Measurements from ENCODE around the gene BMPR1A. TPM values are rescaled to one million over a fixed set of nuclear protein-coding genes. Genes with fewer than 3 reads are reported as not detected.
"Not testable (repeated sequence)": the region's sequence is repeated elsewhere in the genome, so short reads cannot be mapped to it uniquely, and the experiment has no call there.

BMPR1A gene
- total RNA-seq, 1 experiment from 2014 or later: 53.4 TPM

- Histone ChIP-seq H3K9me3 (replicated peaks) (0 out of 2 replicates have a peak, but pooled peaks cover 2% of the 10 kb centered on the region), H3K36me3 (no peaks in the 10 kb centered on the region), H3K27me3 (replicated peaks) (no peaks in the 10 kb centered on the region), H3K4me1 (replicated peaks) (no peaks in the 10 kb centered on the region), H3K4me3 (no peak overlapping the region), H3K27ac (no peak overlapping the region)
- no peak for DNase-seq (ENCODE audit: low read depth in 1 of 2, low spot score in 2 of 2)
Observed at GRCh38 chr10:86718556-86718955, 37.9 kb upstream of the BMPR1A start.

- H3K27me3 ChIP-seq (replicated peaks): no peaks in the 10 kb centered on the region
- no peaks in the 10 kb centered on the region for H3K9me3 ChIP-seq (replicated peaks)
- H3K36me3 ChIP-seq: no peaks in the 10 kb centered on the region
- H3K4me1 ChIP-seq (replicated peaks): no peaks in the 10 kb centered on the region
- no peak overlapping the region for H3K27ac ChIP-seq
- no peak overlapping the region for H3K4me3 ChIP-seq
- no peak for DNase-seq (ENCODE audit: low read depth in 1 of 2, low spot score in 2 of 2)
Observed at GRCh38 chr10:86721232-86721631, 35.2 kb upstream of the BMPR1A start.

- no peaks in the 10 kb centered on the region for H3K27me3 ChIP-seq (replicated peaks)
- H3K4me3 ChIP-seq: no peak overlapping the region
- DNase-seq (ENCODE audit: low read depth in 1 of 2, low spot score in 2 of 2): no peak
- H3K27ac ChIP-seq: no peak overlapping the region
- H3K4me1 ChIP-seq (replicated peaks): no peaks in the 10 kb centered on the region
- H3K36me3 ChIP-seq: no peaks in the 10 kb centered on the region
- H3K9me3 ChIP-seq (replicated peaks): no peaks in the 10 kb centered on the region
Observed at GRCh38 chr10:86723009-86723408, 33.4 kb upstream of the BMPR1A start.

GRCh38 chr10:86724445-86724844 lies 32.0 kb upstream of the BMPR1A start:
- Histone ChIP-seq H3K27me3 (replicated peaks) (no peaks in the 10 kb centered on the region), H3K36me3 (no peaks in the 10 kb centered on the region), H3K4me3 (no peak overlapping the region), H3K4me1 (replicated peaks) (no peaks in the 10 kb centered on the region), H3K27ac (no peak overlapping the region), H3K9me3 (replicated peaks) (no peaks in the 10 kb centered on the region)
- no peak for DNase-seq (ENCODE audit: low read depth in 1 of 2, low spot score in 2 of 2)

GRCh38 chr10:86725980-86726676 lies 30.3 kb upstream of the BMPR1A start:
- Histone ChIP-seq H3K36me3 (no peaks in the 10 kb centered on the region), H3K4me3 (no peak overlapping the region), H3K9me3 (replicated peaks) (no peaks in the 10 kb centered on the region), H3K4me1 (replicated peaks) (no peaks in the 10 kb centered on the region), H3K27me3 (replicated peaks) (no peaks in the 10 kb centered on the region), H3K27ac (no peak overlapping the region)
- no peak for DNase-seq (ENCODE audit: low read depth in 1 of 2, low spot score in 2 of 2)

GRCh38 chr10:86726677-86726999 lies 29.8 kb upstream of the BMPR1A start:
- no peaks in the 10 kb centered on the region for H3K27me3 ChIP-seq (replicated peaks)
- no peak overlapping the region for H3K4me3 ChIP-seq

GRCh38 chr10:86727470-86727869 lies 28.9 kb upstream of the BMPR1A start:
- Histone ChIP-seq H3K36me3 (no peaks in the 10 kb centered on the region), H3K27me3 (replicated peaks) (no peaks in the 10 kb centered on the region), H3K4me3 (no peak overlapping the region), H3K9me3 (replicated peaks) (no peaks in the 10 kb centered on the region), H3K4me1 (replicated peaks) (no peaks in the 10 kb centered on the region), H3K27ac (no peak overlapping the region)
- no peak for DNase-seq (ENCODE audit: low read depth in 1 of 2, low spot score in 2 of 2)

More at GRCh38 chr10:86726677-86726999, 29.8 kb upstream of the BMPR1A start:
- no peak for DNase-seq (ENCODE audit: low read depth in 1 of 2, low spot score in 2 of 2)
- Histone ChIP-seq H3K4me1 (replicated peaks) (no peaks in the 10 kb centered on the region), H3K9me3 (replicated peaks) (no peaks in the 10 kb centered on the region), H3K36me3 (no peaks in the 10 kb centered on the region), H3K27ac (no peak overlapping the region)

- H3K36me3 ChIP-seq: no peaks in the 10 kb centered on the region
- no peaks in the 10 kb centered on the region for H3K4me1 ChIP-seq (replicated peaks)
- H3K9me3 ChIP-seq (replicated peaks): no peaks in the 10 kb centered on the region
- no peak overlapping the region for H3K27ac ChIP-seq
- no peak for DNase-seq (ENCODE audit: low read depth in 1 of 2, low spot score in 2 of 2)
- no peaks in the 10 kb centered on the region for H3K27me3 ChIP-seq (replicated peaks)
- H3K4me3 ChIP-seq: no peak overlapping the region
Observed at GRCh38 chr10:86728056-86728455, 28.4 kb upstream of the BMPR1A start.

- Histone ChIP-seq H3K27me3 (replicated peaks) (no peaks in the 10 kb centered on the region), H3K27ac (no peak overlapping the region), H3K4me1 (replicated peaks) (no peaks in the 10 kb centered on the region), H3K36me3 (no peaks in the 10 kb centered on the region), H3K4me3 (no peak overlapping the region), H3K9me3 (replicated peaks) (no peaks in the 10 kb centered on the region)
- DNase-seq (ENCODE audit: low read depth in 1 of 2, low spot score in 2 of 2): no peak
Observed at GRCh38 chr10:86729677-86730076, 26.7 kb upstream of the BMPR1A start.

- DNase-seq (ENCODE audit: low read depth in 1 of 2, low spot score in 2 of 2): no peak
- H3K9me3 ChIP-seq (replicated peaks): no peaks in the 10 kb centered on the region
Observed at GRCh38 chr10:86730227-86730626, 26.2 kb upstream of the BMPR1A start.

GRCh38 chr10:86732771-86733170 lies 23.6 kb upstream of the BMPR1A start:
- Histone ChIP-seq H3K9me3 (replicated peaks) (no peaks in the 10 kb centered on the region), H3K27me3 (replicated peaks) (no peaks in the 10 kb centered on the region), H3K4me3 (no peak overlapping the region), H3K36me3 (no peaks in the 10 kb centered on the region), H3K4me1 (replicated peaks) (no peaks in the 10 kb centered on the region), H3K27ac (no peak overlapping the region)
- no peak for DNase-seq (ENCODE audit: low read depth in 1 of 2, low spot score in 2 of 2)

More at GRCh38 chr10:86730227-86730626, 26.2 kb upstream of the BMPR1A start:
- Histone ChIP-seq H3K36me3 (no peaks in the 10 kb centered on the region), H3K4me1 (replicated peaks) (no peaks in the 10 kb centered on the region), H3K27me3 (replicated peaks) (no peaks in the 10 kb centered on the region), H3K4me3 (no peak overlapping the region), H3K27ac (no peak overlapping the region)

GRCh38 chr10:86733260-86733671 lies 23.2 kb upstream of the BMPR1A start:
- DNase-seq (ENCODE audit: low read depth in 1 of 2, low spot score in 2 of 2): no peak
- H3K4me3 ChIP-seq: no peak overlapping the region
- H3K36me3 ChIP-seq: no peaks in the 10 kb centered on the region
- no peaks in the 10 kb centered on the region for H3K4me1 ChIP-seq (replicated peaks)
- H3K27me3 ChIP-seq (replicated peaks): no peaks in the 10 kb centered on the region
- no peak overlapping the region for H3K27ac ChIP-seq
- H3K9me3 ChIP-seq (replicated peaks): no peaks in the 10 kb centered on the region

- Histone ChIP-seq H3K9me3 (replicated peaks) (no peaks in the 10 kb centered on the region), H3K36me3 (no peaks in the 10 kb centered on the region), H3K4me3 (no peak overlapping the region), H3K27ac (no peak overlapping the region), H3K27me3 (replicated peaks) (no peaks in the 10 kb centered on the region), H3K4me1 (replicated peaks) (no peaks in the 10 kb centered on the region)
- no peak for DNase-seq (ENCODE audit: low read depth in 1 of 2, low spot score in 2 of 2)
Observed at GRCh38 chr10:86734207-86734988, 22.0 kb upstream of the BMPR1A start.

- not testable (repeated sequence) for H3K27ac ChIP-seq; H3K36me3 ChIP-seq; H3K4me3 ChIP-seq; H3K9me3 ChIP-seq (replicated peaks); DNase-seq (ENCODE audit: low read depth in 1 of 2, low spot score in 2 of 2); H3K27me3 ChIP-seq (replicated peaks); H3K4me1 ChIP-seq (replicated peaks)
Observed at GRCh38 chr10:86735278-86735677, 21.1 kb upstream of the BMPR1A start.
